Esophagus muscularis mucosa (tissue), 3 donors: Measurements from ENCODE around the gene CCDC148.

ENCODE experiments used
- CTCF ChIP-seq, 3 experiments: fragments of 200-600 bp in 2 of 3; fragments of 450-650 bp in 1 of 3; sonication (generic) in 2 of 3; IDR thresholded peaks; one replicate each; pipeline ENCODE4 v1.5.1; 2017 to 2019; ENCODE audit warnings: antibody characterized with exemption in 3 of 3, mild to moderate bottlenecking in 2 of 3, moderate library complexity in 1 of 3
- POLR2AphosphoS5 ChIP-seq, 2 donors: sonication (generic); formaldehyde crosslinking; IDR thresholded peaks; one replicate each; pipeline ENCODE4 v1.6.1; 2017; ENCODE audit warnings: antibody characterized with exemption in 2 of 2

GRCh38 chr2:158432117-158432516 is 24.4 kb downstream of the CCDC148 start:
- TF ChIP-seq CTCF (IDR thresholded peaks at IDR 0.05) = no peak
- no peak for TF ChIP-seq POLR2AphosphoS5 (IDR thresholded peaks at IDR 0.05)
